ENCODE measurements around the gene HEYL.

- TF ChIP-seq EZH2 (IDR thresholded peaks at IDR 0.05; ENCODE audit: insufficient read depth, poor library complexity, severe bottlenecking) (no peak), EZH2phosphoT487 (IDR thresholded peaks at IDR 0.05; ENCODE audit: insufficient read depth, low read depth) (0 out of 2 replicates have a peak, but pooled peaks have one; percentile 40)
Measured at GRCh38 chr1:39671433-39671792, 32.0 kb upstream of the HEYL start.
